ENCODE data around the gene FBXL4. TPM values are rescaled to one million over a fixed set of nuclear protein-coding genes. Genes with fewer than 3 reads are reported as not detected.

Gene FBXL4
- total RNA-seq, 1 experiment from 2014 or later, result 15.1 TPM

- CTCF ChIA-PET, result no interaction called here
- Histone ChIP-seq H3K4me3 (no peak overlapping the region), H2AFZ (no peak overlapping the region), H3K27me3 (ENCODE audit: insufficient read depth, low read depth) (peaks cover 22% of the 10 kb centered on the region; the same call in 1 of the 2 replicates), H3K27ac (no peak overlapping the region), H4K20me1 (ENCODE audit: insufficient read depth) (no peaks in the 10 kb centered on the region), H3K79me2 (ENCODE audit: low read depth) (no peaks in the 10 kb centered on the region), H3K4me1 (replicated peaks; ENCODE audit: insufficient read depth) (no peaks in the 10 kb centered on the region), H3K9me3 (ENCODE audit: insufficient read depth, low read depth) (no peaks in the 10 kb centered on the region), H3K4me2 (no peak overlapping the region), H3K36me3 (ENCODE audit: low read depth) (no peaks in the 10 kb centered on the region), H3F3A (ENCODE audit: insufficient read depth, low read depth) (no peaks in the 10 kb centered on the region), H3K9me2 (ENCODE audit: insufficient read depth) (no peaks in the 10 kb centered on the region)
- POLR2A ChIA-PET (ENCODE audit: unreplicated experiment), result no interaction called here
- no TSS peak for BruUV-seq (replicated peaks)
- no peak for DNase-seq
- TF ChIP-seq CTCF (conservative IDR thresholded peaks at IDR 0.05) (no peak), EZH2 (IDR thresholded peaks at IDR 0.05; ENCODE audit: low read depth) (no peak)
- intact Hi-C loops (cut with micrococcal nuclease; ENCODE audit: unreplicated experiment), result no loop called here
Observed at GRCh38 chr6:98823428-98824161, 124.2 kb downstream of the FBXL4 start.

- H3K27ac ChIP-seq, result no peak overlapping the region
- DNase-seq, result no peak
- no peaks in the 10 kb centered on the region for H3K36me3 ChIP-seq (ENCODE audit: low read depth)
- POLR2A ChIA-PET (ENCODE audit: unreplicated experiment), result no interaction called here
- no peaks in the 10 kb centered on the region for H3K4me1 ChIP-seq (replicated peaks; ENCODE audit: insufficient read depth)
- no peak overlapping the region for H3K4me2 ChIP-seq
- intact Hi-C loops (cut with micrococcal nuclease; ENCODE audit: unreplicated experiment), result no loop called here
- H3F3A ChIP-seq (ENCODE audit: insufficient read depth, low read depth), result no peaks in the 10 kb centered on the region
- H4K20me1 ChIP-seq (ENCODE audit: insufficient read depth), result no peaks in the 10 kb centered on the region
- no peak overlapping the region for H2AFZ ChIP-seq
- peaks cover 16% of the 10 kb centered on the region; the same call in 1 of the 2 replicates for H3K27me3 ChIP-seq (ENCODE audit: insufficient read depth, low read depth)
- H3K9me3 ChIP-seq (ENCODE audit: insufficient read depth, low read depth), result no peaks in the 10 kb centered on the region
- CTCF ChIA-PET, result no interaction called here
- H3K4me3 ChIP-seq, result no peak overlapping the region
- BruUV-seq (replicated peaks), result no TSS peak
- no peaks in the 10 kb centered on the region for H3K9me2 ChIP-seq (ENCODE audit: insufficient read depth)
- H3K79me2 ChIP-seq (ENCODE audit: low read depth), result no peaks in the 10 kb centered on the region
- TF ChIP-seq EZH2 (IDR thresholded peaks at IDR 0.05; ENCODE audit: low read depth) (no peak), CTCF (conservative IDR thresholded peaks at IDR 0.05) (no peak)
Observed at GRCh38 chr6:98821756-98822405, 125.9 kb downstream of the FBXL4 start.

Other genes with a start within 250 kb of the FBXL4 start
- gene POU3F2, start 113.4 kb downstream of the FBXL4 start, total RNA-seq (2021), result not detected in 2 replicates